ENCODE data around the gene DCHS1. TPM values are rescaled to one million over a fixed set of nuclear protein-coding genes. Genes with fewer than 3 reads are reported as not detected.

Gene DCHS1
- polyA plus RNA-seq, 1 donor, result 36.1 TPM

DNA sequence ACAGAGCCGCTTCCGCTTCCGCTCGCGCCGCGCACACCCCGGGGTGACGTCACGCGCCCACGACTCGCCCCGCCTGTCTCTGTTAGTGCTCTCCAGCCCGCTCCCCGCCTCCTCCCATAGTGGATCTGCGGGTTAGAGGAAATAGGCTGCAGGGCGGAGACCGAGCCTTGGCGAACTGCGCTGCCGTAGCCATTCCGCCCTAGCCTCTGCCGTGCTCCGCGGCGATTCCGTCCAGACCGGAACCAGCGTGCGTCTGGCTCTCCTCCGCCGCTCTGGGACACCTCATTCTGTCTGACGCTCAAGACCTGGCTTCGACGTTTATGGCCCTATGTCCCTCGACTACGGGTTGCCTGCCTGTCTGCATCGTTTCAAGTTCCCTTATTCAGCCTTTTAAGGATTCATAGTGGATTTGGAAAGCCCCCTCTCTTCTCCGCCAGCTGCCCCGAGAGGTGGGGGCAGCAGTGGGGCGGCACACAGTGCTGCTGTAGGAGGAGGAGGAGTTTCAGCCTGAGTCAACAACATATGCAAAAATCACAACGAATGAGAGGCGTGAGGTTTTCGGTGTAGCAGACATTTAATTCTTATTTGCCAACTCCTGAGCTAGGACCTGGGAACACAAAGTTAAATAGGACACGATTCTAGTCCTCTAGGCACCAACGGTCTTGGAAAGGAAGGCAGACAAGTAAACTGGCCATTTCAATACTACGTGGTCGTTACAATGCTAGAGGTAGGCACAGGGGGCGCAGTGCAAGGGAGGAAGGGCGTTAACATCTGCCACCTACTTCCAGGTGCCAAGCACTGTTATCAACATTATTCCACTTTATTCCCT, 43.2 kb downstream of the DCHS1 start, which contains the start of gene TAF10:
Gene TAF10, minus strand, starts transcription at position 4 of the 829 bp plus-strand sequence. CDS start 27 bp downstream, outside the sequence.
- peak; percentile 92 for DNase-seq

DNA sequence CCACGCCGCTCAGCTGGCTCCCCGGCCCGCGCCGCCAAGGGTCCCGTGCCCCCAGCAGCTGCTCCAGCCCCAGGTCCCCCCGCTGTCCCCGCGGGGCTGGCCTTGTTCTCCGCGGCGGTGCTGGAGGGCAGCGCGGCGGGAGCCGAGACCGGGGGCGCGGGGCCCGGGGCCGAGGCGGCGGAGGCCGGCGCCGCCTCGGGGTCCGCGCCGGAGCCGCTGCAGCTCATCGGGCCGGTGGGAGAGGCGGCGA, 43.7 kb downstream of the DCHS1 start:
- DNase-seq, result no peak

DNA sequence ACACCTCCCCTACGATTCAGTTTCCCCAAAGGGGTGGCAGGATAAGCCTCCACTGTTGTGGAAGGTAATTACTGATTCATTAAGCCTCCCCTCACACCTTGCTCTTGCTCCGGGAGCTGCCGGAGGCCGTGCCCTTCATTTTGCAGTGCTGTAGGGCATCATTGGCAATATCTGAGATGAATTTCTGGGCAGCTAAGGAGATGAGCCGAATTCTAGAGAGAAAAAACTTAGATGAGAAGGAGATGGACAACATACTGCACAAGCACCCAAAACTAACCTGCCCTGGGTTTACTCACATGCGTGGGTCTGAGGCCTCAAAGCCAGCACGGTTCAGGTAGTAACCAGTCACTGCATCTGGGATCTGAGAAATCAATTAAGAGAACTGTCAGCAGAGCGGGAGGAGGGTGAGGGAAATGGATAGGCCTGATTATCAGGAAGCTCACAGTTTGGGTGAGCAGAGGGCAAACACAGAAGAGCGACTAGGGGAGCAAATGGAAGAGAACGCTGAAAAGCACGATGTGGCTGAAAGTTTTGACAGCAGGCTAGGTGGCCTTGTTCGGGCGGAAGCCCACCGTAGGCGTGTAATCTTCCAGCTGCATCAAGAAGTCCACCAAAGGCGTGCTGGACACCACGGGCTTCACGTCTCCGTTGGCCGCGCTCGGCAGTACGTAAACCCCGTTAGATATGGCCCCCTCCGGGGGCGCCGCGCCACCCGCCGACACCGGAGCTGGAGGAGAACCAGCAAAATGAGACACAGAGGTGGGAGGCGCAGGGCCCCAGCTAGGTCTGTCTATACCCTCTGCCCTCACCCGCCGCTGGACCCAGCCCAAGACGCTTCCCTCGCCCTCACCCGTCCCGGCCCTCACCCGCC, 44.3 kb downstream of the DCHS1 start:
- no peak for DNase-seq

DNA sequence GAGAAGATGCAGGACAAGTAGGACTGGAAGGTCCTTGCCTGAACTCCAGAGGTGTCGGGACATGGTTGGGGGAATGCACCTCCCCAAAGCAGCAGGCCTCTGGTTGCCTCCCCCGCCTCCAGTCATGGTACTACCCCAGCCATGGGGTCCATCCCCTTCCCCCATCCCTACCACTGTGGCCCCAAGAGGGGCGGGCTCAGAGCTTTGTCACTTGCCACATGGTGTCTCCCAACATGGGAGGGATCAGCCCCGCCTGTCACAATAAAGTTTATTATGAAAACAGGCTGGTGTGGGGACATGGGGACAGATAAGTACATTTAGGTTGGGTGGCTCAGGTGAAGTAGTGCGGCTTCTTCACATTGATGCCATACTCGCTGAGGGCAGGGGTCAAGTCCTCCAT, 45.0 kb downstream of the DCHS1 start:
- DNase-seq, result no peak

DNA sequence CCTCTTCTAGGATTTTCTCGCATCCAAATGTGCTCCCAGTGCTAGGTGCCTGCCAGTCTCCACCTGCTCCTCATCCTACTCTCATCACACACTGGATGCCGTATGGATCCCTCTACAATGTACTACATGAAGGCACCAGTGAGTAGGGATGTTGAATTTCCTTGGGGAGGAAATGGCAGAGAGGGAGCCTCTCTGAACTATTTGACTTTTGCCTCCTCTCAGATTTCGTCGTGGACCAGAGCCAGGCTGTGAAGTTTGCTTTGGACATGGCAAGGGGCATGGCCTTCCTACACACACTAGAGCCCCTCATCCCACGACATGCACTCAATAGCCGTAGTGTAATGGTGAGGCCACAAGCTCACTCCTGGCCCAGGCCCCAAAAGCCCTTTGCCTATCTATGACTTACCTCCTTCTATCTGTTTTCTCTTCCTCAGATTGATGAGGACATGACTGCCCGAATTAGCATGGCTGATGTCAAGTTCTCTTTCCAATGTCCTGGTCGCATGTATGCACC, 46.0 kb downstream of the DCHS1 start:
- no peak for DNase-seq

DNA sequence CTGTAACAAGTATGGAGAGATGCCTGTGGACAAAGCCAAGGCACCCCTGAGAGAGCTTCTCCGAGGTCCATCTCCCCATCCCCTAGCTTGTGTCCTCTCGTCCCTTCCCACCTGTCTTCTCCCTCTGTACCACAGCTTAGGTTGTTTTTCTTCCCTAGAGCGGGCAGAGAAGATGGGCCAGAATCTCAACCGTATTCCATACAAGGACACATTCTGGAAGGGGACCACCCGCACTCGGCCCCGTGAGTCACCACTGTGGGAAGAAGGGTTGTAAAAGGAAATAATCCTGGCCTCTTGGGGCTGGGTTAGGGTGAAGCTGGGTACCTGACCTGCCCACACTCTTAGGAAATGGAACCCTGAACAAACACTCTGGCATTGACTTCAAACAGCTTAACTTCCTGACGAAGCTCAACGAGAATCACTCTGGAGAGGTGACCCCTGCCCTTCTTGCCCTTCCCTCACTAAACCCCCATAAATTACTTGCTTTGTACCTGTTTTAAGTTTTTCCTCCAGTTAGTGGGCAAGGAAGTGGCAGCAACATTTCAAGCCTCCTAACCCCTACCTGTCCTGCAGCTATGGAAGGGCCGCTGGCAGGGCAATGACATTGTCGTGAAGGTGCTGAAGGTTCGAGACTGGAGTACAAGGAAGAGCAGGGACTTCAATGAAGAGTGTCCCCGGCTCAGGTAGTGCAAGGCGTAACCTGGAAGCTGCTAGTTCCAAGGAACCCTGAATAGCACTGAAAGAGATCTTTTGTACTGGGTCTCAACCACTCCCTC, 46.7 kb downstream of the DCHS1 start:
- no peak for DNase-seq

DNA sequence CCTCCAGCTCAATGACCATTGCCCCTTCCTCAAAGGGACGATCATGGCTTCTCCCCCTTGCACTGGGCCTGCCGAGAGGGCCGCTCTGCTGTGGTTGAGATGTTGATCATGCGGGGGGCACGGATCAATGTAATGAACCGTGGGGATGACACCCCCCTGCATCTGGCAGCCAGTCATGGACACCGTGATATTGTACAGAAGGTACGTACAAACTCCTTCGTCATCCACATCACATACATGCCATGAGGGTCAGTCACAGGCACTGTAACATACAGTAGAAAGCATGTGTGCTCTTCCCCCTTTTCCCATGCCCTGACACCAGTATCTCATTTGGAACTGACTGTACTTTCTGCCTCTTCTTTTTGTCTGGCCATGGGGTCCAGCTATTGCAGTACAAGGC, 47.6 kb downstream of the DCHS1 start:
- no peak for DNase-seq

DNA sequence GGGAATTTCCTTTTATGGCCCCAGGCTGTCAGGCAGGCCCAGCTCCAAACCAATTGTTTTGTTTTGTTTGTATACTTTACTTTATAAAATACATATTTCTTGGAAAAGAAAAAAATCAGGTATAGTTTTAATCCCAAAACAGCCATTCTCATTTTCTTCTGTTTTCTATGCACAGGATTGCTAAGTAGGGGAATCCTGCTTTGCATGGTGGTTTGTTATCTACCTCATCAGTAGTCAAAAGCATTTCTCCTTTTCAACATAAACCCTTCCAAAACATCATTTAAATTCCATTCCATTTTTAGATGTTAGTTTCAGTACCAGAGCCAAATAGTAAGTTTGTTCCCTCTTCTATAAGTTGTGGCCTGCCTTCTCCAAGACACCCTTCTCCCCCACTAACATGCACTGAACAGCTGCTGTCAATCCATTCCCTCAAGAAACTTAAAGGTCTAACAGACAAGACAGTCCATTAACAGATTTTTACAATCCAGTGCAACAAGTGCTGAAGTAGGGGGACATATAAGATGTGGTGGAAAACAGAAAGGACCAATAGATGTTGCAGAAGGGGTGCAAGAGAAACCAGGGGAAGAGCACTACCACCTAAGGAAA, 48.3 kb downstream of the DCHS1 start:
- DNase-seq, result no peak

DNA sequence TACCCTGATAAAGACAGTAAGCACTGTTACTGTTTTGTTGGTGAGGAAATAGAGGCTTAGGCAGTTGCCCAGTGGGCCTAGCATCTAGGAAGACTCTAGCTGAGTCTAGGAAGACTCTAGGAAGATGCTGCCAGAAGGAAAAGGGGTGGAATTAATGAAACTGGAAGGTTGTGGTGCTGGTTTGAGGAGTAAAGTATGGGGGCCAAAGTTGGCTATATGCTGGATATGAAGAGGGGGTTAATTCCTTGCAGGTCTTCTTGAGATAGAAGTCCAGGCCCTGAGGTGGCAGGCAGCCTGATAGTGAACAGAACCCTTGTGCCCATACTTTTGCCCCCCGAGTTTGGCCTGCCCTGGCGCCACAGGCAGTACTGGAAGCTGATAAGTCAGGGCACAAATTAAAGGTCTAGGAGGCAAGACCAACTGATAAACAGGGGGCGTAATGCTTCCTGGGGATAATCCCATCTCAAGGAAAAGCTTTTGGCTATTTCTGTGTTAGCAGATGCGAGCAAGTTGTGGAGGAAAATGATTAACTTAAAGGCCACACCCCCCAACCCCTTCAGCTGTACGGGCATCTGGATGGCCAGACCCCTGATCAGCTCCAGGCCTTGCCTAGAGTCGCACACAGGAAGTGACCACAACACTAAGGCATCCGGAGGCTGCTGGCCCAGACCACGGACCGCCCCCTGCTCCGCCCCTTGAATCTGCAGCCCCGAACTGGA, 49.0 kb downstream of the DCHS1 start:
- peak; percentile 94 for DNase-seq

DNA sequence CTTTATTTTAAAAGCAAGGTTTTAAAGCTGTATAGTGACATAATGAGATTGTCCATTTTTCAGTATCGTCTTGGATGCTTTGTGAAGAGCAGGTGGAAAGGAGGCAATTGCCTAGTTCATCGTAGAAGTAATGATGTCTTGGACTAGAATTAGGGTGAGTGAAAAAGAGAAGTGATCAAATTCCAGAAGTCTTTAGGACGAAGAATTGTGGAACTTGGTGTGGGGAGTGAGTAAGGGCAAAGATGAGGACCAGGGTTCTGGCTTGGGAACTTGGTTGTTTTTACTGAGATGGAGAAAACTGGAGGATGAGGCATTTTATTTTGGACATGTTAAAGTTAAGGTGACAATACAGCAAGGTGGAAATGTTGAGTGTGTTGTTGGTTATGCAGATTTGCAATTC, 50.8 kb downstream of the DCHS1 start:
- DNase-seq, result no peak

DNA sequence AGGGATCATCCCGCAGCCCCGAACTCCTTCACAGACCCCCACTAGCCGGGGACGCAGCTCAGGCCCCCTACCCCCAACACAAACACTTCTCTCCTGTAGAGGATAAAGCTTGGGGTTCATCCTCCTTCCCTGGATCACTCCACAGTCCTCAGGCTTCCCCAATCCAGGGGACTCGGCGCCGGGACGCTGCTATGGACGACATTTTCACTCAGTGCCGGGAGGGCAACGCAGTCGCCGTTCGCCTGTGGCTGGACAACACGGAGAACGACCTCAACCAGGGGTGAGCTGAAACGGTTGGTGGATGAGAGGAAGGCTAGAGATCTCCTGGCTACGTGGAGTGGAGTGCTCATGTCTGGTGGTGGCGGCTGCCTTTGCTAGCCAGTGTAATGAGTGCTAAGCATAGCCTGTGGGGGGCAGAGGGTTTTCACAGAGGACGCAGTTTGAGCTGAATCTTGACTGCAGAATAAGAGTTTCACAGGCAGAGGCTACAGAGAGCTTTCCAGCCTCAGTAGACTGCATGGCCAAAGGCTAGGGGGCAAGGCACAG, 51.5 kb downstream of the DCHS1 start:
- DNase-seq, result peak; percentile 72

DNA sequence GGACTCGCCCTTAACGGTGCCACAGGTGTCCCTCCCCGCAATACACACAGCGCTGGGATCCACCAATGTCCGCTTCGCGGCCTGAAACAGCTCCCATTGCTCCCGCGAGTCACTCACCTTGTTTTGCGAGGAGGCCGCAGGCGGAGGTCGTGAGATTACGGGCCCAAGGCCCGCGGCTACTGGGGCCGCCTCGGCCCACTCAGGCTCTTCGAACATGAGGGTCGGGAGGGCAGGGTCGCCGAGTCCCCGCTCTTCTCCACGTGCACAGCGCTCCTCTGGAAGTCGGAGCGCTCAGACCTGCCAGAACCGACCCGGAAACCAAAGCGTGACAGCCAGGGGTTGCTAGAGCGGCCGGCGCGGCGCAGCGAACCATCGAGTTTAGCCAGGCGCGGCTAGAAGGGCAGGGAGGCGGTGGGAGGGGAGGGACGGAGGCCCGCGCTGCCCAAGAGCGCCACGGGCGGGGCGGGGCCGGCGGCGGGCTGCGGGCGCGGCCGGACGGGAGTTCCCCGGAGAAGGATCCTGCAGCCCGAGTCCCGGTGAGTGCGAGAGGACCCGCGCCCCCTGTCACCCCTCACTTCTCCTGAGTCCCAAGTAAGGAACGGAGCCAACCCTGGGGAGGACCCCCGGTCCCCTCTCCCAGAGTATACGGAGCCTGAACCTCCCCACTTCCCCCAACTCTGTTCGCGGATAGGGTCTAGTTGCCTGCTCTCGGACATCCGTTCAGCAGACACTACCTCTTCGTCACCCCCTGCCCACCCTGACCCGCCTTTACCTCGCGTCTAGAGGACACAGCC, 52.1 kb downstream of the DCHS1 start, which contains the start of the genes ILK and RRP8:
Gene ILK, plus strand, starts transcription at position 488 of the 794 bp plus-strand sequence. CDS start 498 bp downstream, outside the sequence.
Gene RRP8, minus strand, starts transcription at position 330 of the 794 bp plus-strand sequence. Its CDS starts 114 bp downstream, at position 216.
- DNase-seq, result peak; percentile 91

DNA sequence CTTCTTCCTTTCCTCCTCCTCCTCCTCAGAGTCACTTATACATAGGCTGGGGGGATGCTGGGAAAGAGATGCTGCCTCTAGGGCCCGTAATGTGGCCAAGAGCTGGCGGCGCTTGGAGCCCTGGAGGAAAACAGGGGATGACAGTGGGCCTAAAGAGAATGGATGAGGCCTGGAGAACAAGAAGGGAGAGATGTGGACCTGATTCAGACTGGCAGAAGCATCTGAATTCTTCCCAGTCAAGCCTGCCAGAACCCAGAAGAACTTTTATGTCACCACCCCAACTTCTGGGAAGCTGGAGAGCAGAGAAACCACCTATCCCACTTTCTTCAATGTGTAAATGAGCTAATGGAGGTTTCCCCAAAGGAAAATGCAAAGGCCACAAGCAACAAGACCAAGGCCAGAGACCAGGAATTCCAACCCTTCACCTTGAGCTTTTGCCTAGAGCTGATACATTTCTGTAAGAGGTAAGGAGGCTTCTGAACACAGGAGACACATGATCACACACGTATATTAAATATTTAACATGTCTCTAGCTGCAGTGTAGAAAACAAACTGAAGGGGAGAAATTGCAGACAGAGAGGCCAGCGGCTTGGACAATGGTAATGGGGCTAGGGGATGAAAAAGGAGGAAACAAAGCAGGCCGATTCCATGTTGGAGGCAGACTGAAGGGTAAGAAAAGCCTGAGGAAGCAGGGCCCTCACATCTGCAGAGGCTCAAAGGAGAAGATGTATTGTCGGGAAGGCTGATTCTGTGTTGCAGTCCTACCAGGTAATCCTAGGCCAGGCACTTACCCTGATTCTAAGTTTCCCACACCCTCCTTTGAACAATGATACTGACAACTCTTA, 53.3 kb downstream of the DCHS1 start:
- DNase-seq, result no peak

DNA sequence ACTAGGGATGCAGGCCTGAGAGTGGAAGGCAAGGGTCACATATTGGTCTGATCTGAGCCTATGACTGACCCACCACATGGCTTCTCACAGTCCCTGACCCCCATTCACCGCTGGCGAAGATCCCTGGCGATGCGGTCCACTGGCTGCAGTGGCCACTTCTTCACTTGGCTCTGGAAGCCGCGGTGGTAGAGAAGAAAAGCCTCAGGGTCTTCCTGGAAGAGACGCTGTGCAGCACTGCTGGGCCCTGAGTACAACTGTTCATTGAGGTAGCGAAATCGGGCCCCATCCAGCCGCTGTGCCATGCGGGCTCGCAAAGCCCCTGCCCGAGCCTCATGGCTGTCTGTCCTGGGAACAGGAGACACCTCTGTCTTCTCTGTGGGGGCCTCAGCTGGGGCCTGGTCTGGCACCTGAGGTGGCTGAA, 54.6 kb downstream of the DCHS1 start:
- DNase-seq, result no peak

DNA sequence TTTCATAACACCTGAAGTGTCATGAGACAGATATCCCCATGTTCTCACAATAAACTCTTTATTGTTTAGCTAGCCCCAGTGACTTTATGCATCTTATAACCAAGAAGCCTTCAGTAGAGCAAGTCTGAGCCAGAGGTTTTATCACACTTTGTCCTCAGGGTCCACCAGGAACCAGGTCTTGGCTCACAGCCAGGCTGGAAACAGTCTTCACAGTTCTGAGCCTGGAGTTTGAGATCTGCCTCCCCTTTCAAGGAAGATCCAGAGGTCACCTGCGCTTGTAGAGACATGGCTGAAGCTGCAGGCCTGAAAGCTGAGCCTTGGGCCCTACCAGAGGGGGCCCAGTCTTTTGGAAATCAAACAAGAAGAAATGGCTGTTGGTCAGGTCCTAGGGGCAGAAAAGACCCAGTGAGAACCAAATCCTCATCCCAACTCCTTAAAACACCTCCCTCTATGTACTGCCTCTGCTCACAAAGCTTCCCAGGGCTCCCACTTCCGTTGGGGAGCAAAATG, 55.7 kb downstream of the DCHS1 start:
- DNase-seq, result no peak

DNA sequence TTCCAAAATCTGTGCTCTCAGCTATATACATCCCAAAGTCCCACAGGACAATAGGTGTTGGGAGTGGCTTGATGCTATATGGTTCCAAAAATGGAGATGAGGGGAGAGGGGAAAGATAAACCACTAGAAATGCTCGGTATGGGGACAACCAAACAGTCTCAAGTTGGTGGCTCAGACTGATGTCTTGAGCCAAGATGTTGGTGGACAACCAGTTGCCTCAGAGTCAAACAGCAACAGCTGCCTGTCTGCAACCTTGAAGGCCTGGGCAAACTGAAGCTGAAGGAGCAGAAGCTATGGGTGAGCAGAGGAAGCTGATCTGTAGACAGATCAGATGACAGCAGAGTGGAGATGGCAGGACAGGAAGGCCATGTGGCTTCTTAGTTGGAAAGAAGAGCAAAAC, 56.2 kb downstream of the DCHS1 start:
- DNase-seq, result no peak

DNA sequence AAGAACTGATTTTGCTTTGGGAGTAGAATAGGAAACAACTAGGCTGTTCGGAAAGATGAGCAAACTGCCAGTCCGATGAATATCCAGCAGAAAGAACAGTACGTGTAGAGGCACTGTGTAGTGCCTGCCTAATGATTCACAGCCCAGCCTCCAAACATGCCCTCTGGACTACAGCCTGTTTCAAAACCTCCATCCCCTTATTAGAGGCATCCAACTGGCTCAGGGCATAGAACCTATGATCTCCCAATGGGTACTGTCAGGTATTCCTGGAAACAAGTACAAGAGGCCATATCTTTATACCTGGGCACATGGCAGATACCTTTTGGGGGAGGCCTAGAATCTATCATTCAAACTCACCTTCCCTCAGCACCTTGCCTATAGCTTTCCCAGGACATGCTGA, 57.1 kb downstream of the DCHS1 start:
- no peak for DNase-seq

DNA sequence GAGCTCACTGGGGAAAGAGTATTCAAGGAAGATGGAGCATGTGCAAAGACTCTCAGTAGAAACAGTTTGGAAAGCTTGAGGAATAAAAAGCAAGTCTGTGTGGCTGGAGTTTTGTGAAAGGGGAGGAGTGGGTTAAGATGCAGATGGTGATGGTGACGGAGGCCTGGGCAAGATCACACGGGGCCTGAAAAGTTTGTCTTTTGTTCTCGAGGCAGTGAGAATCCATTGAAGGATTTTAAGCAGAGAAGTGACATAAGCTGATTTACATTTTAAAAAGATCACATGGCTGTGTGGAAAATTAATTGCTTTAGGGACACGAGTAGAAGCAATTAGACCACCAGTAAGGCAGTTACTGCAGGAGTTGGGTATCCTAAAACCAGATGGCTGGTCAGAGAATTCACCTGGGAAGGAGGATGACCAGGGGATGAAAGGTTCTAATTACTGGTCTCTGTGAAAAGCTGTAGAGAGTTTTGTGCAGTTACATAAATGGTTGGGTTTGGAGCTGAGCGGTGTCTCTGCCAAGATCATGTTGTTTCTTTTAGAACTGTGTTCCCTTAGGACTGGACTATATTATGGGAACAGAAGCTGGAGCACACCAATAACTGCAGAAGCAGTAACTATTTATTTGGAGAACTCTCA, 59.3 kb downstream of the DCHS1 start:
- no peak for DNase-seq

All from left kidney (tissue), 2 donors.